GM06990 (cell line): ENCODE data around the gene CCDC61.

Experiments
- DNase-seq: peaks from one replicate; pipeline ENCODE4 v3.0.0-alpha.2; 2011; ENCODE audit not compliant: insufficient read length; ENCODE audit errors: extremely low read depth
- H3K27me3 ChIP-seq: replicated peaks from 2 replicates; pipeline ENCODE4 v1.6.0; 2011; ENCODE audit warnings: low read length; ENCODE audit not compliant: control insufficient read depth, insufficient read depth
- H3K36me3 ChIP-seq: 2 replicates; pipeline ENCODE4 v1.5.1; 2011; ENCODE audit warnings: low read length; ENCODE audit not compliant: control insufficient read depth, insufficient read depth
- H3K4me3 ChIP-seq: replicated peaks from 2 replicates; pipeline ENCODE4 v1.5.1; 2011; ENCODE audit warnings: low read depth, mild to moderate bottlenecking, control low read depth, low read length
- TF ChIP-seq, protein P1 (sequence below): IDR thresholded peaks from 2 replicates; pipeline ENCODE4 v1.5.1; 2011; ENCODE audit warnings: low read length, control low read depth, mild to moderate bottlenecking, inconsistent platforms; ENCODE audit not compliant: insufficient read depth, poor library complexity, severe bottlenecking

The CCDC61 gene

DNA sequence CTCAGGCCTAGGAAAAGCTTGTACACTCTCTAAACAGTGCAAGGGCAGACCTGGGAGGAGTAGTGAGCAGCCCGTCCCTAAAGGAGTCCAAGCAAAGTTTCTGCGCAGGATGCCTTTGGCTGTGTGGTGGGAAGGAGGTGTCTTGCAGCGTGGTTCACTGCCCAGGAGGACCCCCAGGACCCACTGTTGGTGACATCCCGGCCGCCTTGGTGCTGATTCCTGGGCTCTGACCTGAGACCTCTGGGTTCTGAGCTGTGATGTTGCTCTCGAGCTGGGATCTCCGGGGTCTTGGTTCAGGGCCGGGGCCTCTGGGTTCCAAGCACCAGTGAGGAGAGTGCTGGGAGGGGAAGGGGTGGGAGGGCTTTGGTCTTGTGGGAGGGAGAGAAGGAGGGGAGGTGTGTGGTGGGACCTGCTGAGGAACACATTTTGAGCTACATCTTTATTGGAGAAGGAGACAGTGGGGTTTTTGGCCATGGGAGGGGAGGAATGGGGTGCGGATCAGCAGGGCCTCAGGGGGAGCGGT is 23.5 kb downstream of the CCDC61 start:
- H3K4me3 ChIP-seq: no peak overlapping the region
- TF ChIP-seq, protein P1, sequence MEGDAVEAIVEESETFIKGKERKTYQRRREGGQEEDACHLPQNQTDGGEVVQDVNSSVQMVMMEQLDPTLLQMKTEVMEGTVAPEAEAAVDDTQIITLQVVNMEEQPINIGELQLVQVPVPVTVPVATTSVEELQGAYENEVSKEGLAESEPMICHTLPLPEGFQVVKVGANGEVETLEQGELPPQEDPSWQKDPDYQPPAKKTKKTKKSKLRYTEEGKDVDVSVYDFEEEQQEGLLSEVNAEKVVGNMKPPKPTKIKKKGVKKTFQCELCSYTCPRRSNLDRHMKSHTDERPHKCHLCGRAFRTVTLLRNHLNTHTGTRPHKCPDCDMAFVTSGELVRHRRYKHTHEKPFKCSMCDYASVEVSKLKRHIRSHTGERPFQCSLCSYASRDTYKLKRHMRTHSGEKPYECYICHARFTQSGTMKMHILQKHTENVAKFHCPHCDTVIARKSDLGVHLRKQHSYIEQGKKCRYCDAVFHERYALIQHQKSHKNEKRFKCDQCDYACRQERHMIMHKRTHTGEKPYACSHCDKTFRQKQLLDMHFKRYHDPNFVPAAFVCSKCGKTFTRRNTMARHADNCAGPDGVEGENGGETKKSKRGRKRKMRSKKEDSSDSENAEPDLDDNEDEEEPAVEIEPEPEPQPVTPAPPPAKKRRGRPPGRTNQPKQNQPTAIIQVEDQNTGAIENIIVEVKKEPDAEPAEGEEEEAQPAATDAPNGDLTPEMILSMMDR: no peak

DNA sequence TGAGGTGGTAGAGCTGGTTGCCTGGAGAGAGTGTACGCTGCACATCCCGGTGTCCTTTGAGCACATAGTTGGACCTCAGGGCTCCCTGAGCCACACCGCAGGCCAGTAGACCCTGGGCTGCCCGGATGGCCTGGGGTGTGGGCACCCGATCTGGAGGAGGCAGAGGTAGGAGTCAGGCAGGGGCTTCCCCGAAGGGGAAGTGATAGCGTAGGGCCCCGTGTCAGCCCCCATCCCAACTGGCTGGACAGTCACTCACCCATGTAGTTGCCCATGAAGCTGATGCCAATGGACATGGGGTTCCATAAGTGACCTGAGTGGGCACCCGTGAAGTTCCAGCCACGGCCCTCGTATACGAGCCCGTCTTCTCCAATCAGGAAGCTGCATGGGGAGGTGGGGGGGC is 24.0 kb downstream of the CCDC61 start:
- Histone ChIP-seq H3K36me3 (no peaks in the 10 kb centered on the region; the same call in none of the 2 replicates), H3K27me3 (no peaks in the 10 kb centered on the region), H3K4me3 (no peak overlapping the region)
- no peak for DNase-seq
- TF ChIP-seq, protein P1: no peak

More for the DNA sequence above, 23.5 kb downstream of the CCDC61 start:
- no peaks in the 10 kb centered on the region for H3K27me3 ChIP-seq
- no peak for DNase-seq
- no peaks in the 10 kb centered on the region; the same call in none of the 2 replicates for H3K36me3 ChIP-seq

DNA sequence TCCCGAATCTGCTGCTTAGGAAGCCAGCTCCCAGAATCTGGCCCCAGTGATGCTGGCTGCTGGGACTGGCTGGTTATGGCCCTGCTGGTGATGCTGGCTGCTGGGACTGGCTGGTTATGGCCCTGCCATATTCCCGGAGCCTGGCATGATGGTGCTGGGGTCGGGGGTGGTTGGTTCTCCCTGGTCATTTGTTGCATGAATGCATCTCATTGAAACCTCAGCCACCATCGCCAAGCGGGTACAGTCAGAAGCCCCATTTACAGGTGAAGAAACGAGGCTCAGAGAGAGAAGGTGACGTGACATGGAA is 25.5 kb downstream of the CCDC61 start:
- TF ChIP-seq, protein P1: no peak
- Histone ChIP-seq H3K4me3 (no peak overlapping the region), H3K36me3 (no peaks in the 10 kb centered on the region; the same call in 1 of the 2 replicates), H3K27me3 (no peaks in the 10 kb centered on the region)
- no peak for DNase-seq

DNA sequence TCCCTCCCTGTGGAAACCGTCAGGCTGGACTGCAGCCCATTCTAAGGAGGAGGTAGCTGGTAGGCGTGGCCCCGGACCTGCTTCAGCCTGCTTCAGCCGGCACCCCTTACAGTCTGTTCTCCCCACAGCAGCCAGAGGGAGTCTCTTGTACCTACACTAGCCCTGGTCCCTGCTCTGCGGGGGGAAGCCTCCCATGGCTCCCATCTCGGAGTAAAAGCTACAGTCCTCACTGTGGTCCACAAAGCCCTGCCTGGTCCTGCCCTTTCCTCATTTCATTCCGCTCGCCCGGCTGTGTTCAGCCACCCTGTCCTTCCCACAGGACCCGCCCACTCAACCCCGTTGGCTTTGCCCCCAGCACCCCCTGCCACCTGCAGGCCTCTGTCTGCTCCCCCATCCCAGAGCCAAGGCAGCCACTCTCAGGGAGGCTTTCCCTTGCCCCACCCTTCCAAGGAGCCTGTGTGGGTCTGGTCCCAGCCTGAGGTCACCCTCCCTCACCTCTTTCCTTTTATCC is 26.3 kb downstream of the CCDC61 start:
- TF ChIP-seq, protein P1: no peak
- Histone ChIP-seq H3K4me3 (no peak overlapping the region), H3K36me3 (no peaks in the 10 kb centered on the region; the same call in 1 of the 2 replicates), H3K27me3 (no peaks in the 10 kb centered on the region)
- DNase-seq: no peak

DNA sequence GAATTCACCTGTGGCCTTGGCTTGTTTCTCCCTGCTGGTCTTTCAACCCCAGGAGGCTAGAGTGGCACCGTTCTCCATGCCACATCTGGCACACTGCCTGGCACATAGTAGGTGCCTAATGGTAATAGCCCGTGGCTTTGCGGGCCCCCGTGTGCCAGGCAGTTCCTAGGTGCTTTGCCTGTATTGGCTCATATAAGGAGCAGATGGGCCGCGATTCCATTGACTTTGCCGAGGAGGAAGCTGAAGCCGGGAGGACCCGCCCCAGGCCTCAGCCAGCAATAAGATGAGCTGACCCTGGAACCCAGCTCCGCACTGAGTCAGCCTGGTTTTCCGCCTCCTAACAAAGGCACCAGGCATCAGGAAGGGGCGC is 26.8 kb downstream of the CCDC61 start:
- Histone ChIP-seq H3K36me3 (no peaks in the 10 kb centered on the region; the same call in 1 of the 2 replicates), H3K27me3 (no peaks in the 10 kb centered on the region), H3K4me3 (no peak overlapping the region)
- TF ChIP-seq, protein P1: no peak
- no peak for DNase-seq
